NCI-H2171 treated with DMSO at 0.1 percent for 48 hours (cell line): ENCODE data around the gene PIP5K1C.
"Not testable (repeated sequence)": the region's sequence is repeated elsewhere in the genome, so short reads cannot be mapped to it uniquely, and the experiment has no call there.

Experiments
- DNase-seq: peaks from one replicate; lab custom pipeline; 2025; lab: John Stamatoyannopoulos, UW

The PIP5K1C gene

DNA sequence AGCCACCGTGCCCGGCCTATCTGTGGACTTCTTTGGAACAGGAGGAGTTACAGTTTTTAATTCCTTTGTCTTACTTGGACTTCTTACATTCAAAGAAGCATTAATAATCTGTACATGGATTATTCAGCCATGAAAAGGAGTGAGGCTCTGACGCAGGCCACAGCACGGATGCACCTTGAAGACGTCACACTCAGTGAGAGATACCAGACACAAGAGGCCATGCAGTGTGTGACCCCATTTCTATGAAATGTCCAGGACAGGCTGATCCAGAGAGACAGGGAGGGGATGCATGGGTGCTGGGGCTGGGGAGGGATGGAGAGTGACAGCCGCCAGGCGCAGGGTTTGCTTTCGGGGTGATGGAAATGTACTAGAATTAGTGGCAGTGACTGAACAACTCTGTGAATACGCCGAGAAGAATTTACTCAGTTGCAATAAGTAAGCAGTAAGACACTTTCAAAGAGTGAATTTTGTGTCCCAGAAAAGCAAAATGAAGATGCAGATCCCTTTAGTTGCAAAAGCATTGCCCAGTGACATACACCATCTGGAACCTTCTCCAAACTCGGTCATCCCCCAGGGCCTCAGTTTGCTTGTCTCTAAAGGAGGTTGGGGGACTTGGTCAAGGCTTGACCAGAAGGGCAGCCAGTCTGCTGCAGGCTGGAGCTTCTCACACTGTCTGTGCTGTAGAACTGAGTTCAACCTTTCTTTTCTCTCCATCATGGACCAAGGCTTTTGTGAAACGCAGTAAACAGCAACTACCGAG lies 25.3 kb downstream of the PIP5K1C start:
- DNase-seq = no peak

DNA sequence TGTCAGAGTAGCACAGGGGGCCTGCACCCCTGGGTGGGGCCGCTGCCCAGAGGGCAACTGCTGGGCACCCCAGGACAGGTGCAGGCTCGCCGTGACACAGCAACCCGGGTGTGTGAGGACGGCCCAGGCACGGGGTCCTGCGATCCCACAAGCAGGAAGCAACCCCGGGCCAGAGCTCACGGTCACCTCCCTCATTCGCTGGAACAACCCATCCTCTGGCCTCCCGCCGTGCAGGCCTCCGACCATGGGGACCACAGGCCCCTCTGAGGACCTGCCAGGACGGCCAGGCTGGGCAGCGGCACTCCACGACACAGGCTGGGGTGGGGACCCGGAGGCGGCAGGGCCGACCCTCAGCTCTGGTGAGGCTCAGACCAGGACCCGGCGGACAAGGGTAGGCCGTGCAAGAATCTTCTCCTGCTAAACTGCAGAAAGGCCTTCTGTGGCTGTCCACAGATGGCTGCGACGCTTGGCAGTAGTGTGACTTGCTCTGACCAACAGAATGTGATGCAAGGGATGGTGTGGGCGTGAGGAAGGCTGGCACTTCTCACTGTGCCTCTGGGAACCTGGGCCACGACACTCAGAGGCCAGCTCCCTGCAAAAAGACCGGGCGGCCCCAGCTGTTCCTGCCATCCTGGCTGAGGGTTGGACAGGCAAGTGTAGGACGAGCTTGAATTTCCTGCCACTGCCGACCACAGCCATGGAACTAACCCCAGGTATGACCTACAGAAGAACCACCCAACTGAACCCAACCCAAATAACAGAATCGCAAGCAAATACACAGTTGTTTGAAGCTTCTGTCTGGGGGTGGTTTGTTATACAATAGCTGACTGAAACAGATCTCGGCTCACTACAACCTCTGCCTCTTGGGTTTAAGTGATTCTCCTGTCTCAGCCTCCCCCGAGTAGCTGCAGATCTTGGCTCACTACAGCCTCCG lies 26.5 kb downstream of the PIP5K1C start:
- no peak for DNase-seq

GRCh38 chr19:3672993-3673392 lies 27.3 kb downstream of the PIP5K1C start:
- no peak for DNase-seq

GRCh38 chr19:3672575-3672948 lies 27.7 kb downstream of the PIP5K1C start:
- DNase-seq = no peak

- DNase-seq = no peak
Measured at GRCh38 chr19:3671680-3672574, 28.3 kb downstream of the PIP5K1C start.

DNA sequence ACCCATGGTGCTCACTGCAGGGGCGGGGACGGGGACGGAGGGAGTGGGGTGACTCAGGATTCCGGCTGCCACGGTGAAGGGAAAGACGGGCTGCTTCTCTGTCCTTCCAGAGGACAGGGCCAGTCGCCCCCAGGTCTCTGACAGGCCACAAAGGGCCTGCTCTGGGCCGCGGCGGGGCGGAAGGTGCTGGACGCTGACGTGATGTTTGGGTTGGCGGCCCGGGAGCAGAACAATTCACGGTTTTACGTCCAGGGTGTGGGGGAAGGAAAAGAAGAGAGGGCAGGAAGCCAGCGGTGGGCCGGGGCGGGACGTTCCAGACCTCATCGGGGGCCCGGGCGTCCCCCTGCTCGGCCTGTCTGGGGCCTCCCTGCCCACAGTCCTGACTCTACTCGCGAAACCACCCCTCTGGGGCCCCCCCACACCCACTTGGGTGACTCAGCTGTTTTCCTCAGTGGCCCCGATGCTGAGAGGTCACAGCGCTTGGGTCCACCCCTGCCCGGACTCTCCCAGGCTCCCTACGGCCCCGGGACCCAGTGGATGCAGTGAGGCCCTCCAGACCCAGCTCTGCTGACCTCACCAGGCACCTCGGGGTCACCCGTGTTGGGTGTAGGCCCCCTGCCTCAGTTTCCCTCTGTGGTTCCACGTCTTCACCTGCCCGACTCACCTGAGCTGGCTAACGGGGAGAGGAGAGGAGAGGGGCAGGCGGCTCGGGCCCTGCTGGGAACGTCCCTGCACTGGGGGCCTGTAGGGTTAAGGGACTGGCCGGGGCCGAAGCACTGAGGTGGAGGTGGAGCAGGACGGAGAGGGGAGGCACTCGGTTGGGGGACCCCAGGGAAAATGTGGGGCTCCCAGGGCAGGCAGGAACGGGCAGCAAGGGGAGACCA lies 29.2 kb downstream of the PIP5K1C start:
- DNase-seq = no peak

DNA sequence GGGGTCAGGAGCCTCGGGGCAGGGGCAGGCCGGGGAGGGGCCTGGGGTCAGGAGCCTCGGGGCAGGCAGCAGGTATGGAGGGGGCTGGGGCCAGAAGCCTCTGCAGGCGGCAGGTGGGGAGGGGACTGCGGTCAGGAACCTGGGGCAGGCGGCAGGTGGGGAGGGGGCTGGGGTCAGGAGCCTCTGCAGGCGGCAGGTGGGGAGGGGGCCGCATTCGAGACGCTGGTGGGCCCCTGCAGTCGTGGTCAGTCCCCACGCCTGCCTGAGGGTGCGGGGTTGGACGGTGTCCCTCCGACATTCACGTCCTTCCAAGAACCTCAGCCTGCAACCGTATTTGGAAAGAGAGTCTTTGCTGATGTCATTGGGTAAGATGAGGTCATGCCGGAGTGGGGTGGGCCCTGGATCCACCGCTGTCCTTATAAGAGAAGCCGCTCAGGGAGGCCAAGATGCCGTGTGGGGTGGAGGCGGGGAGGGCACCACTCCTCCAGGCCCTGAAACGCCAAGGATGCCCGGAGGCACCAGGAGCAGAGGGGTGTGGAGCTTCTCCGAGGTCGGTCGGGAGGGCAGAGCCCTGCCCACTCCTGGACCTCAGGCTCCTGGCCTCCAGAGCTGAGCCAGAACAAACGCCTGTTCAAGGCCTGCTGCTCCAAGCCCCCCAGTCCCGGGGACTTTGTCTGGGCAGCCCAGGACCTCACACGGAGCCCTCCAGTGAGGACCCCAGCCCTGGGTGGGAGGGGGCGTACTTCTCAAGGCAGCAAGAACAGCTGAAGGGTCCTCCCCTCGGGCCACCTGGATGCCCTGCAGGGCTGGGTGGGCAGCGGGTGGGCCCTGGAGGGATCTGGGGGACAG lies 30.1 kb downstream of the PIP5K1C start:
- no peak for DNase-seq

GRCh38 chr19:3669082-3669946 lies 31.0 kb downstream of the PIP5K1C start:
- DNase-seq = no peak

GRCh38 chr19:3668331-3669081 lies 31.8 kb downstream of the PIP5K1C start:
- DNase-seq = no peak

- DNase-seq = no peak
Measured at GRCh38 chr19:3667766-3668165, 32.5 kb downstream of the PIP5K1C start.

DNA sequence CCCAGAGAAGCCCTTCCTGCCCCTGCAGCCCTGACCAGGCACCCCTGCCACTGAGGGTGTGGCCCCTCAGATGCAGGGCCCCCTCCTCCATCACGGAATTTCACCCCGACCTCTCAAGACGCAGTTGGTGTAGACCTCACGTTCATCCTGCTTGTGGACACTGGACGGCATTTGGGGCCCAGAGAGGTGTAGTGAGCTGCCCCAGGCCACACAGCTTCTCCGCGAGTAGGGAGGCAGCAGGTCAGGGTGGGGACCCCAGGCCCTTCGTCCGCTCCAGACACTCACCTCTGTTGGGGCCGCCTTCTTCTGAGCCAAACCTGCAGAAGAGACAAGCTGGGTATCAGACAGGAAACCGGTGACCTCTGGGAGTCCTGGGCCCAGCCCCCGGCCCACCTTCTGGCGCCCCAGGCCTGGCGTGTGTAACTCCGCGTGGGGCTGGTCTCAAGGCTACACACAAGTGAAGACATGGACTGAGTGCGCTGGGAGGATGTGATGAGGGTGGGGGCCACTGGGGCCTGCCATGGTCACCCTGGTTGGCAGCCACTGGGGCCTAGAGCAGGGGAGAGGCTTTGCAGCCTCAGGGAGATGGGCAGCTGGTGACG lies 33.1 kb downstream of the PIP5K1C start:
- DNase-seq = no peak

DNA sequence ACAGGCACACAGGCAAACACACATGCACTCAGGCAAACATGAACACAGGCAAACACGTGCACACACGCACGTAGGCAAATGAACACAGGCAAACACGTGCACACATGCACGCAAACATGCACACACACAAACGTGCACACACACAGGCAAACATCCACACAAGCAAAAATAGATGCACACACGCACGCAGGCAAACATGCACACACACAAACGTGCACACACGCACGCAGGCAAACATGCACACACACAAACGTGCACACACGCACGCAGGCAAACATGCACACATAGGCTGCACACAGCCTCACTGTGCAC lies 33.8 kb downstream of the PIP5K1C start:
- not testable (repeated sequence) for DNase-seq

- DNase-seq = peak; percentile 36
Measured at GRCh38 chr19:3665681-3666544, 34.4 kb downstream of the PIP5K1C start.

- no peak for DNase-seq
Measured at GRCh38 chr19:3664879-3665642, 35.2 kb downstream of the PIP5K1C start.

- DNase-seq = no peak
Measured at GRCh38 chr19:3663838-3664237, 36.4 kb downstream of the PIP5K1C start.
